Measurements from ENCODE around the gene MED27.

The MED27 gene

DNA sequence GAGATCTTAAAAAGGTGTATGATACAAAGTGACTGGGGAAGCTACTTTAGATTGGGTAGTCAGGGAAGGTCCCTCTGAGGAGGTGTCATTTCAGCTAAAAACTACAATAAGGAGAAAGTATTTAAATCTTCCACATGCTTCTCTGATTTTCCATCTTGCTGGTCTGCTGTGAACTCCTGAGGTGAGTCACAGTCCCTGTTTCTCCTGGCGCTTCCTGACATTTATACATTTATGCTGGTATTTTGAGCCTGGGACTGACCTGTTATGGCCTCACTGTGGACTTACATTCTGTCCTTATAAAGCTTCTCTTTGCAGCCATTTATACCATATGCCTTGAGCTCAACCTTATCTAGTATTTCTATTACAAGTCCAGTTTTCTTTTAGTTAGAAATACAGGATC is 95.1 kb downstream of the MED27 start:
- DNase-seq (ENCODE audit: low read depth), result no peak
- TF ChIP-seq, protein P1, sequence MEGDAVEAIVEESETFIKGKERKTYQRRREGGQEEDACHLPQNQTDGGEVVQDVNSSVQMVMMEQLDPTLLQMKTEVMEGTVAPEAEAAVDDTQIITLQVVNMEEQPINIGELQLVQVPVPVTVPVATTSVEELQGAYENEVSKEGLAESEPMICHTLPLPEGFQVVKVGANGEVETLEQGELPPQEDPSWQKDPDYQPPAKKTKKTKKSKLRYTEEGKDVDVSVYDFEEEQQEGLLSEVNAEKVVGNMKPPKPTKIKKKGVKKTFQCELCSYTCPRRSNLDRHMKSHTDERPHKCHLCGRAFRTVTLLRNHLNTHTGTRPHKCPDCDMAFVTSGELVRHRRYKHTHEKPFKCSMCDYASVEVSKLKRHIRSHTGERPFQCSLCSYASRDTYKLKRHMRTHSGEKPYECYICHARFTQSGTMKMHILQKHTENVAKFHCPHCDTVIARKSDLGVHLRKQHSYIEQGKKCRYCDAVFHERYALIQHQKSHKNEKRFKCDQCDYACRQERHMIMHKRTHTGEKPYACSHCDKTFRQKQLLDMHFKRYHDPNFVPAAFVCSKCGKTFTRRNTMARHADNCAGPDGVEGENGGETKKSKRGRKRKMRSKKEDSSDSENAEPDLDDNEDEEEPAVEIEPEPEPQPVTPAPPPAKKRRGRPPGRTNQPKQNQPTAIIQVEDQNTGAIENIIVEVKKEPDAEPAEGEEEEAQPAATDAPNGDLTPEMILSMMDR (IDR thresholded peaks at IDR 0.05; ENCODE audit: control insufficient read depth, extremely low read depth, insufficient read depth), result no peak
- no peak overlapping the region for H3K4me3 ChIP-seq (ENCODE audit: low read depth, low read length)

DNA sequence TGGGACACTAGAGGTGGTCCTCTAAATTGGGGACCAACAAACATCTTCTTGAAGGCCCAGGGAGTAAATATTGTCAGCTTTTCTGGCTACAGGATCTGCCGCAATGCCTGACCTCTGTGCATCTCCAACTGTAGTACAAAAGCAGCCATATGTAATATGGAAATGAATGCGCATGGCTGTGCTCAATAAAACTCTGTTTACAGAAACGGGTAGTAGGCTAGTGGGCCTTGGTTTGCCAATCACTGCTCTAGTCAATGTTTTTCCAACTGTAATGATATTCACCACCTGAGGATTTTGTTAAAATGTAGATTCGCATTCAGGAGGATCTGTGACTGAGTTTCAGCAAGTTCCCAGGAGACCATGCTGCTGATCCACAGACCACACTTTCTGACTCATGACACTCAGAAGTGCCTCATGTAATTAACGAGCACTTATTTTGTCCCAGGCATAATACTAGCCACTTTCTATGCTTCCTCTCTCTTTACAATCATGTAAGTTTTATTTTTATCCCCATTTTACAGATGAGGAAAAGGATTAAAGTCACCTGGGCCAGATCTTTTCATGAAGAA is 96.9 kb downstream of the MED27 start:
- no peak overlapping the region for H3K4me3 ChIP-seq (ENCODE audit: low read depth, low read length)
- no peak for DNase-seq (ENCODE audit: low read depth)
- TF ChIP-seq, protein P1 (IDR thresholded peaks at IDR 0.05; ENCODE audit: control insufficient read depth, extremely low read depth, insufficient read depth), result no peak

DNA sequence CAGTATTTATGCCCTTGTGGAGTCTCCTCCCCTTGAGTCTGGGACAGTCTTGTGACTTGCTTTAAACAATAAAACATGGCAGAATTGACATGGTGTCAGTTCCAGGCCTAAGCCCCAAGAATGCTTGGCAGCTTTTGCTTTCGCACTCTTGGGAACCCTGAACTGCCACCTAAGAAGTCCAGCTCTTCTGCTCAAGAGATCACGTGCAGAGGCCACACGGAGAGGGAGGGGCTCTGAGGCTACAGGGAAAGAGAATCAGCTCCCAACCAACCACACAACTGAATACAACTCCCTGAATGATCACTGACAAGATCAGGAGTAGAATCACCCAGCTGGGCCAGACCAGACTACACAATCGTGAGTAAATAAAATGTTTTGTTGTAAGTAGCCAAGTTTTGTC is 97.6 kb downstream of the MED27 start:
- TF ChIP-seq, protein P1 (IDR thresholded peaks at IDR 0.05; ENCODE audit: control insufficient read depth, extremely low read depth, insufficient read depth), result no peak
- no peak overlapping the region for H3K4me3 ChIP-seq (ENCODE audit: low read depth, low read length)
- DNase-seq (ENCODE audit: low read depth), result no peak

DNA sequence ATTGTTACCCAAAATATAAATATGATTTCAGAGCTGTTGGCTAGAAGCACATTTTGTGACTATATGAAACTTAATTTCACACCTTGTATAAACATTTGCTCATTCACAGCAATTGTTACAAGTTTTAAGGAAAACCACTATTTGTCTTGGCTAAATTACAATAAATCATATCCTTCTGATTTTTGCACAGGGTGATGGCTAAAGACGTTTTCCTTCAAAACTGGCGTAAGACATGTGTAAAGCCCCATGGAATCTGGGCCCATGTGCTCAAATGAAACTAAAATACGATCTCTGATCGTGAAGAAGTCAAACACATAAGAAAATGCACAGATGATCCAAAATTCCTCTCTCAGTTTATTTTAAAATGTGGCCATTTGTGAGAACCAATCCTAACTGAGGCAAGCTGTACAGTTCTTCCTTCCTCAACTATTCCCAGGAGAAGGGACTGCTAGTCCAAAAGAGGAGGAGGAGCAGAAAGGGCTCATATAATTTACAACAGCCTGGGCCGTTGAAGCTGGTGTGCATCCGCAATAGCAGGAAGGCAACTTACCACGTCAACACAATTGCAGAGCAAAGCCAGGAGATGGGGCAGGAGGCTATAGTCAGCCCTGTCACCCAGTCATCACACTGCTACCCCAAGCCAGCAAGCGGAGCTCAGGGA is 98.4 kb downstream of the MED27 start:
- TF ChIP-seq, protein P1 (IDR thresholded peaks at IDR 0.05; ENCODE audit: control insufficient read depth, extremely low read depth, insufficient read depth), result no peak
- DNase-seq (ENCODE audit: low read depth), result no peak
- H3K4me3 ChIP-seq (ENCODE audit: low read depth, low read length), result no peak overlapping the region

DNA sequence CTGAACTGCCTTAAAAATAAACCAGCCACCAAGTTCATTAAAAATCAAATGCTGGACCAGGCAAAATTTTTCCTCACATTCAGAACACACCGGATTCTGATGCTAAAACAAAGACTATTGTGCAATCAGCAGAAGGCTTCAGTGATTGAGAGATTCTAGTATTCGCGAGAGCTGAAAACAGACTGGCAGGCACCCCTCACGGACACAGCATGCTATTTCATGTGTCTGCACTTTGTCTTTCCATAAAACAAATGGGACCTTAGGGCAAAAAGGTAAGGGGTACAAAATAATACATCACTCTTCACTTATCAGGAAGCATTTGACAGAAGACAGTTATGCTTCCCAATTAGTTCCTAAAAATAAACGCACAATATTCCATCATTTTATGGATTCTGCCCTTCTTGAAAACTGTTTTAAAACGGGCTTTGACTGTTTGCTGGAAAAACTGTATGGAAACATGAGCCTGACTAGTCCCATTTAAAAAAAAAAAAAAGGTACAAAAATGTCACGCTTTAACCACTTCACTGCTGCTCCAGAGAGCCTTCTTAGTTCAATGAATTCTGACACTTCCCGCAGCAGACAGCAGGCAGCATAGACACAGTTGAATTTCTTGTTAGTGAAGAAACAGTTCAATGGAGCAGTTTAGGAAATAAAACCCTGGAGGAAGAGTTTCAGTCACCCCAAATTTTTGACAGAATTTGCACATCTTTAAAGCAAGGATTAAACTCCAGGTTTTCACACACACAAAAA is 99.2 kb downstream of the MED27 start:
- H3K4me3 ChIP-seq (ENCODE audit: low read depth, low read length), result no peak overlapping the region
- DNase-seq (ENCODE audit: low read depth), result no peak
- TF ChIP-seq, protein P1 (IDR thresholded peaks at IDR 0.05; ENCODE audit: control insufficient read depth, extremely low read depth, insufficient read depth), result no peak

DNA sequence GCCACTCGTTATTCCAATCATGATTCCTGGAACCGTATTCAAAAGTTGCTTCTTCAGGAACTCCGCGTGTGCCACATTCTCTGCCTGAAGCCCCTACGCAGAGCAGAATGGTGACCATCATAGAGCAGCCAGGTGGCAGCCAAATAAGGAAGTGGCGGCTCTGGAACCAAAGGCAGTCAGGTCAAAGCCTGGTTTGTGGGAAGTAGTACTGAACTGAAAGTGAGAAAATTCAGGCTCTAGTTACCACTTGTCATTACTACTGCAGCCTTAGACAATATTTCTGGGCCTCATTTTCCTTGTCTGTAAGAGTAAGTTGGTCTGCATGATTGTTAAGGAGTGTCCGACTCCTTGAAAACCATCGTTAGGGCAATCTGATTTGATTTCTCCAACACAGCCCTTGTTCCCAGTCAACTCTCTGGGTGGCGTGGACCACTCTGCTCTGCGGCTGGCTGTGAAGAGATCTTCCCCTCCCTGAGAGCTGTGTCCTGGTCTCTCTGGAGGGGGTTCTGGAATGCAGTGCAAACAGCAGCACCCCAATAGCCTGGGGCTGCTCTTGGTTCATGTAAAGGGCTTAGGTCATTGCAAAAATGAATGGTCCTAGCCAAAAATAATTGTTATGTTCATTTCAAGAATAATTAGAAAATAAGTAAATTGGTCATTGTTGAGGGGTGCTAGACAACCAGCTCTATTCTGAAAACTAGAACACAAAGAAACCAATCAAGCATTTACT is 102.4 kb downstream of the MED27 start:
- DNase-seq (ENCODE audit: low read depth), result no peak
- peak overlapping the region; percentile 3; the same call in 1 of the 2 replicates for H3K4me3 ChIP-seq (ENCODE audit: low read depth, low read length)
- TF ChIP-seq, protein P1 (IDR thresholded peaks at IDR 0.05; ENCODE audit: control insufficient read depth, extremely low read depth, insufficient read depth), result no peak
